Measurements from ENCODE around the gene ZNF335.
"Not testable (repeated sequence)": the region's sequence is repeated elsewhere in the genome, so short reads cannot be mapped to it uniquely, and the experiment has no call there.

The ZNF335 gene

DNA sequence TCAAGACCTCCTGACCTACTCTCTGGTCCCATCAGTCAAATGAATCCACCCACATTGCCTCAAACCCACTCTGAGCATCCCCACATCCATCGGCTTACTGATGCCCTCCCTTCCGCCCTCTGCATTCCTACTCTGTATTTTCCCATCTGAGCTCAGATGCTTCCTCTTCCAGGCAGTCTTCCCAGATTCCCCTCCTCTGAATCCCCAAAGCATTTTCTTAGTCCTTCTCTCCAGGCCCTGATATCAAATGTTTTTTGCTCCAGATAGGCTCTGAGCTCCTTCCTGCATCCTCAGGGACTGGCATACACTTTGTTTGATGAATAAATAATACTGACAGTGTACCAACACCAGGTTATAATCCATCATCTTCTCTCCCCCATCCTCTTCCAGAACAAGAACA lies 63.9 kb downstream of the ZNF335 start:
- DNase-seq: no peak

DNA sequence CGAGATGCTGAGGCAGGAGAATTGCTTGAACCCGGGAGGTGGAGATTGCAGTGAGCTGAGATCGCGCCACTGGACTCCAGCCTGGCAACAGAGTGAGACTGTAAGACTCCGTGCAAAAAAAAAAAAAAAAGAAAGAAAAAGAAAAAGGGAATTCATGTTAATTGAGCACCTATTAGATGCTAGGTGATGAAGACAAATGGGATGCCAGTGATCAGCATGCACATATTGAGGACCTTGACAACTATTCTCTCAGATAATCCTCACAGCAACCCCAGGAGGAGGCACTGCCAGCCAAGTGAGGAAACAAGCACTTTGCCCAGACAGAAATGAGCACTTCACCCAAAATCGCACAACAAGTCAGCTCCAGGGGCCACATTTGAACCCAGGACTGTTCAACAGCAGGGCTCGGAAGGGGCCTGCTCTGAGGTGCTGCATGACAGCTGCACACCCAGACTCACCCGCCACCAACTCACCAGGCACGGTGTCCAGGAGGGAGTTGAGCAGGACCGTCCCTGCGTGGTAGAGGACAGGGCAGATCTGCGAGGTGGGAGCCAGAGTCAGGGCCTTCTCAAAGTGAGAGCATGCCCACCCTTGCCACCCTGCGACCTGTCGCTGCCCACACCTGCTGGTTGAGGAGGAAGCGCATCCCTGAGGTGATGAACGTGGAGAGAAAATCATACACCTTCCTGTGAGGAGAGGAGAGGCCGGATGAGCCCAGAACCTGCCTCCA lies 64.6 kb downstream of the ZNF335 start:
- no peak for DNase-seq

DNA sequence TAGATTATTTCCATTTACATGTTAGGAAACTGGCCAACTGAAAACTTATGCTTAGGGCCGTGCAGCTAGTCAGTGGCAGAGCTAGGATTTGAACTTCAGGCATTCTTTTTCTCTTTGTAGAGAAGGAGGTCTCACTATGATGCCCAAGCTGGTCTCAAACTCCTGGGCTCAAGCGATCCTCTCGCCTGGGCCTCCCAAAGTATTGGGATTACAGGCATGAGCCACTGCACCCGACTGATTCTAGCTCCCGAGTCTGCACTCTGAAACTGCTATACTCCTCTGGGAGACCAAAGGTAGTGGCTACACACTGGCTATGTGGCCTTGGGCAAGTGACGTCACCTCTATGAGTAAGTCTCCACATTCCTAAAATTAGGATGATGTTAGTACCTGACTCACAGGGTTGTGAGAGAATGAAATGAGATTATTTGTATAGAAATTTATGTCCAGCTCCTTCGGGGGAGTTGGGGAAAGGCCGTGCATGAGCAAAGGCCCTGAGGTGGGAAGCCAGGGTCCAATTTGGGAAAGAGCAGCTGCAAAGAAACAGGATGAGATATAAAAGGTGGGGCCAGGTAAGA lies 66.4 kb downstream of the ZNF335 start:
- no peak for DNase-seq

DNA sequence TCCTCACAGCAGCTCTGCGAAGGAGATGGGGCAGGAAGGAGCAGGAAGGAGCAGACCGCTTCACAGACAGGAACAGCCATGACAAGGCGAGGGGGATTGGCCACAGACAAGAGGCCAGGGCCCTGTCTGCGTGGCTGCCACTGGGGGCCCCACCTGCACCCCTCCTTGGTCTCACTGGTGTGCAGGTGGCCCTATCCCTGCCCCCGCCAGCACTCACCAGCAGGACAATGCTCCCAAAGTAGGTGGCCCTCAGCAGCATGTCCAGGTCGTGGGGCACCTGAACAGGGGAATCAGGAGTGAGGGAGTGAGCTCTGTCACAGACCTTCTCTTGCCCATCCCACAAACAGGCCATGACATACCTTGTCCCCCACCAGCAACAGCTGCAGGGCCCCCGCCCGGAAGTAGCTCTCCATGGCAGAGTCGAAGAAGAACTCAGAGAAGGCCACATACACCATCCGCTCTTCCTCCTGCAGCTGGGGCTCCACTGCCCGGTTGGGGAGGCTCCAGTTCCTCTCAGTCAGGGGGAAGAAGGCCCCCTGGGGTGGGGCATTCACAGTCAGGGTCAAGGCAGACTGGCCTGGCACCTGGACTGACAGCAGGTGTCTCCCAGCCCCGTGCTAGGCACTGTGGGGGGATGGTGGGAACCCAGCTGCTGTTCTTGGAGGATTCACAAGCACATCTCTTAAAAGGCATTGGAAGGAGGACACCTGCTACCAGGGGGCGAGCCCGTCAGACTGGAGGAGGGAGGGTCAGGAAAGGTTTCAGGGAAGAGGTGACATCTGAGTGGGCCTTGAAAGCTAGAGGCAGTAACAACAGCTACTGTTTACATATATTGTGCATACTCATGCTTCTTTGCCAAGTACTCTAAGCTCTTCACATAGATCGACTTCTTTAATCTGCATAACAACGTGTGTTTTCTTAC lies 67.2 kb downstream of the ZNF335 start:
- DNase-seq: no peak

DNA sequence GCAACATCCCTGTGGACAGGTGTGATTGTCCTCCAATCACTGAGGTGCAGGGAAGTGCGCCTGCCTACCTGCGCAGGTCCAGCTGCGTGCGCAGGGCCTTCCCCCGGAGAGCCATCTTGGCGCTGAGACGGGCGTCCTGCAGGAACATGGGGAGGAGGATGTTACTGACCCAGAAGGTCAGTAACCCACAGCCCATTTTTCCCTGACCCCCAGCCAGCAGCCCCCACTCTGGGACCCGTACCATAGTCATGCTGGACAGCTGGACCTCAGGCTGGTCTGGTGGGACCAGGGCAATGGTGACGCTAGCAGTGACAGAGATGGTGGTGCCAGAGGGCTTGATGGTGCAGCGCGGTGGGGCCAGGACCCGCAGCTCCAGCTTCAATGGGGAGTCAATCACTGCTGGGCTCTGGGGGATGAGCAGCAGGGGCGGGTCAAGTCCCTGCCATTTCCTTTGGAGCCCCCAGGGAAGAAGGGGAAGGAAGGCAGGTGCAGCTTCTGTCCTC lies 69.8 kb downstream of the ZNF335 start:
- no peak for DNase-seq

DNA sequence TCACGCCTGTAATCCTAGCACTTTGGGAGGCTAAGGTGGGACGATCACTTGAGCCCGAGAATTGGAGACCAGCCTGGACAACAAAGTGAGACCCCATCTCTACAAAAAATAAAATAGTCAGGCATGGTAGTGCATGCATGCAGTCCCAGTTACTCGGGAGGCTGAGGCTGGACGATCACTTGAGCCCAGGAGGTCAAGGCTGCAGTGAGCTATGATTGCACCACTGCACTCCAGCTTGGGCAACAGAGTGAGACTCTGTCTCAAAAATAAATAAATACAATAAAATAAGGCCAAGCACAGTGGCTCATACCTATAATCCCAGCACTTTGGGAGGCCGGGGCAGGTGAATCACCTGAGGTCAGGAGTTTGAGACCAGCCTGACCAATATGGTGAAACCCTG lies 70.7 kb downstream of the ZNF335 start:
- not testable (repeated sequence) for DNase-seq

DNA sequence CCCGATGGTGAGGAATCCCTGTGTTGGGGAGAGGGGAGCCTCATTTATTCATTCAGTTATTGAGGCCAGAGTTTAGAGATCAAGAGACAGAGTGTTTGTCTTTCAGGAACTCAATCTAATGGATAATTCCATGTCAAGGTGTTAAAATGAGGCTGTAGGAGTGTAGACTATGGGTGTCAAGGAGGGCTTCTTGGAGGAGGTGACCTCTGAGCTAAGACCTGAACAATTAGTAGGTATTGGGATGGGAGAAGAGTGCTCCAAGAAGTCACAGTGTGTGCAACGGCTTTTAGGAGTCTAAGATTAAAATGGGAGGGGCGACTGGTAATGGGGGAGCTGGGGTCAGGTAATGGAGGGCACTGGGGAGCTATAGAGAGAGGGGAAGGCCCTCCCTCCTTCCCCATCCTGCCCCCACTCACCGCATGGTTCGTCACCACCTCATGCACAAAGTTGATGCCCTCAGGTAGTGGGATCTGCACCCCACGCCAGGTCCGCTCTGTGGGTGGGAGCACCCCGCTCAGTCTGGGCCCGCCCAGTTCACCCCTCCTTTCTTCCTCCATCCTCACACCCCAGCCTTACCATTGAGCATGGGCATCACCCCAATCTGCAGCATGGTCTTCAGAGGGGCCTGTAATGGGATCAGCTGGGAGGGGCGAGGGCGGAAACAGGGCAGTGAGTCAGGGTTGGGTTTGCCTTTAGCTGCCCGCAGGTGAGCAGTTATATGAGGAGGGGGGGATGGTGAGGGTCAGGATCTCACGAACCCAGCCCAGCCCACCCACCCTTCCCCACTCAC lies 72.8 kb downstream of the ZNF335 start:
- no peak for DNase-seq

All from NCI-H1694 treated with DMSO at 0.1 percent for 48 hours (cell line).